HG03135 (cell line): ENCODE measurements around the gene ERFL.
"Not testable (repeated sequence)": the region's sequence is repeated elsewhere in the genome, so short reads cannot be mapped to it uniquely, and the experiment has no call there.

Experiments used
- ATAC-seq: cut with Tn5 transposase; IDR thresholded peaks from one replicate; pipeline ENCODE4 v1.9.1; 2021; ENCODE audit warnings: mild to moderate bottlenecking, moderate library complexity; ENCODE audit not compliant: unreplicated experiment

The ERFL gene

GRCh38 chr19:41914424-41914834, 13.8 kb downstream of the ERFL start:
- not testable (repeated sequence) for ATAC-seq

GRCh38 chr19:41913538-41914423, 14.5 kb downstream of the ERFL start:
- no peak for ATAC-seq

GRCh38 chr19:41912899-41913537, 15.2 kb downstream of the ERFL start:
- ATAC-seq: no peak

- ATAC-seq: no peak
Observed at GRCh38 chr19:41911889-41912731, 16.1 kb downstream of the ERFL start.

- no peak for ATAC-seq
Observed at GRCh38 chr19:41910992-41911888, 17.0 kb downstream of the ERFL start.

- ATAC-seq: no peak
Observed at GRCh38 chr19:41910240-41910991, 17.8 kb downstream of the ERFL start.

GRCh38 chr19:41909706-41910105, 18.5 kb downstream of the ERFL start:
- ATAC-seq: no peak

- no peak for ATAC-seq
Observed at GRCh38 chr19:41908724-41909464, 19.4 kb downstream of the ERFL start.

- ATAC-seq: no peak
Observed at GRCh38 chr19:41907994-41908615, 20.1 kb downstream of the ERFL start.

- ATAC-seq: no peak
Observed at GRCh38 chr19:41906916-41907680, 21.2 kb downstream of the ERFL start.

GRCh38 chr19:41906271-41906670, 22.0 kb downstream of the ERFL start:
- ATAC-seq: no peak

- ATAC-seq: no peak
Observed at GRCh38 chr19:41905273-41906002, 22.8 kb downstream of the ERFL start.

GRCh38 chr19:41904118-41904870, 24.0 kb downstream of the ERFL start:
- no peak for ATAC-seq

GRCh38 chr19:41903193-41903953, 24.9 kb downstream of the ERFL start:
- no peak for ATAC-seq

- no peak for ATAC-seq
Observed at GRCh38 chr19:41902594-41902993, 25.7 kb downstream of the ERFL start.
